SK-N-SH treated with all-trans-retinoic acid at 6 μM for 48 hours (cell line): ENCODE measurements around the gene MAP3K12.

ENCODE experiments used
- ARNTL ChIP-seq: fragments of 450-650 bp; formaldehyde crosslinking; IDR thresholded peaks from 2 replicates; pipeline ENCODE4 v1.5.0; 2020; ENCODE audit warnings: low read depth, mild to moderate bottlenecking, moderate library complexity, borderline replicate concordance
- CREB5 ChIP-seq: fragments of 250-450 bp; sonication (Bioruptor Pico); IDR thresholded peaks from 2 replicates; pipeline ENCODE4 v1.5.1; 2020; ENCODE audit warnings: low read depth, mild to moderate bottlenecking, moderate library complexity
- CSRNP3 ChIP-seq: fragments of 250-450 bp; sonication (Bioruptor Pico); IDR thresholded peaks from 2 replicates; pipeline ENCODE4 v1.5.1; 2021; ENCODE audit warnings: mild to moderate bottlenecking, moderate library complexity
- ISL1 ChIP-seq: fragments of 250-450 bp; sonication (Bioruptor Pico); IDR thresholded peaks from 2 replicates; pipeline ENCODE4 v2.1.2; 2022; ENCODE audit warnings: mild to moderate bottlenecking, moderate library complexity
- PATZ1 ChIP-seq: fragments of 250-450 bp; sonication (Bioruptor Pico); IDR thresholded peaks from 2 replicates; pipeline ENCODE4 v1.8.0; 2020; ENCODE audit warnings: mild to moderate bottlenecking, moderate library complexity, borderline replicate concordance
- PPARA ChIP-seq: fragments of 250-450 bp; sonication (Bioruptor Pico); IDR thresholded peaks from 2 replicates; pipeline ENCODE4 v1.5.0; 2020; ENCODE audit warnings: mild to moderate bottlenecking, borderline replicate concordance
- RARB ChIP-seq: fragments of 250-450 bp; sonication (Bioruptor Pico); IDR thresholded peaks from 2 replicates; pipeline ENCODE4 v1.8.0; 2021; ENCODE audit warnings: mild to moderate bottlenecking, moderate library complexity
- SNAI2 ChIP-seq: fragments of 250-450 bp; sonication (Bioruptor Pico); IDR thresholded peaks from 2 replicates; pipeline ENCODE4 v1.5.0; 2020; ENCODE audit warnings: mild to moderate bottlenecking, moderate library complexity
- TOX ChIP-seq: fragments of 250-450 bp; sonication (Bioruptor Pico); IDR thresholded peaks from 2 replicates; pipeline ENCODE4 v1.8.0; 2021; ENCODE audit warnings: mild to moderate bottlenecking, moderate library complexity, borderline replicate concordance
- ZC3H10 ChIP-seq: fragments of 250-450 bp; sonication (Bioruptor Pico); IDR thresholded peaks from 2 replicates; pipeline ENCODE4 v1.5.1; 2021; ENCODE audit warnings: mild to moderate bottlenecking, moderate library complexity
- ZFP3 ChIP-seq: fragments of 250-450 bp; sonication (Bioruptor Pico); IDR thresholded peaks from 2 replicates; pipeline ENCODE4 v1.5.0; 2020; ENCODE audit warnings: mild to moderate bottlenecking, moderate library complexity
- ZFP30 ChIP-seq: fragments of 450-650 bp; formaldehyde crosslinking; IDR thresholded peaks from 2 replicates; pipeline ENCODE4 v1.5.0; 2022; ENCODE audit warnings: mild to moderate bottlenecking, moderate library complexity
- TF ChIP-seq, protein P1 (sequence below): fragments of 250-450 bp; sonication (Bioruptor Pico); IDR thresholded peaks from 2 replicates; pipeline ENCODE4 v1.5.0; 2020; ENCODE audit warnings: mild to moderate bottlenecking, moderate library complexity

DNA sequence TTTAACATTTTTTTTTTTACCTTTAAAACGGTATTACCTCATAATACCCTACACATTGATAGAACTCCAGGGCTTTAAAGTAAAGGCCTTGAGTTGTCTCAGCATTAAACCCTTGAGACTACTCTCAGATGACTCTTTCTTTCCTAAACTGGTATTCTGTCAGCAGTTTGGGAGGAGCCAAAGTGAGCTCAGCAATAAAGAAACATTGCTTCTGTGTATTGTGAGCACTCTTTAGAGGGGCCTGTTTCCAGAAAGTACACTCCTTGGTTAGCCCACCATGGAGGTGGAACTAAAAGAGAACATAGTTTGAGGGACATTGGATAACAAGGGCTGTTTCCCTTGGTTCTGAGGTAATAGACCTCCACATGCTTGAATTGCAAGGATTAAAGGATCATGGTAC, 20.4 kb downstream of the MAP3K12 start:
- TF ChIP-seq ZC3H10 (CRISPR knock-in tag), result no peak
- no peak for TF ChIP-seq ZFP3 (CRISPR knock-in tag)
- no peak for TF ChIP-seq PPARA
- TF ChIP-seq ARNTL (CRISPR knock-in tag), result no peak
- TF ChIP-seq SNAI2, result no peak
- no peak for TF ChIP-seq ISL1 (CRISPR knock-in tag)
- TF ChIP-seq CREB5 (CRISPR knock-in tag), result no peak
- no peak for TF ChIP-seq PATZ1 (CRISPR knock-in tag)
- TF ChIP-seq TOX, result no peak
- TF ChIP-seq, protein P1, sequence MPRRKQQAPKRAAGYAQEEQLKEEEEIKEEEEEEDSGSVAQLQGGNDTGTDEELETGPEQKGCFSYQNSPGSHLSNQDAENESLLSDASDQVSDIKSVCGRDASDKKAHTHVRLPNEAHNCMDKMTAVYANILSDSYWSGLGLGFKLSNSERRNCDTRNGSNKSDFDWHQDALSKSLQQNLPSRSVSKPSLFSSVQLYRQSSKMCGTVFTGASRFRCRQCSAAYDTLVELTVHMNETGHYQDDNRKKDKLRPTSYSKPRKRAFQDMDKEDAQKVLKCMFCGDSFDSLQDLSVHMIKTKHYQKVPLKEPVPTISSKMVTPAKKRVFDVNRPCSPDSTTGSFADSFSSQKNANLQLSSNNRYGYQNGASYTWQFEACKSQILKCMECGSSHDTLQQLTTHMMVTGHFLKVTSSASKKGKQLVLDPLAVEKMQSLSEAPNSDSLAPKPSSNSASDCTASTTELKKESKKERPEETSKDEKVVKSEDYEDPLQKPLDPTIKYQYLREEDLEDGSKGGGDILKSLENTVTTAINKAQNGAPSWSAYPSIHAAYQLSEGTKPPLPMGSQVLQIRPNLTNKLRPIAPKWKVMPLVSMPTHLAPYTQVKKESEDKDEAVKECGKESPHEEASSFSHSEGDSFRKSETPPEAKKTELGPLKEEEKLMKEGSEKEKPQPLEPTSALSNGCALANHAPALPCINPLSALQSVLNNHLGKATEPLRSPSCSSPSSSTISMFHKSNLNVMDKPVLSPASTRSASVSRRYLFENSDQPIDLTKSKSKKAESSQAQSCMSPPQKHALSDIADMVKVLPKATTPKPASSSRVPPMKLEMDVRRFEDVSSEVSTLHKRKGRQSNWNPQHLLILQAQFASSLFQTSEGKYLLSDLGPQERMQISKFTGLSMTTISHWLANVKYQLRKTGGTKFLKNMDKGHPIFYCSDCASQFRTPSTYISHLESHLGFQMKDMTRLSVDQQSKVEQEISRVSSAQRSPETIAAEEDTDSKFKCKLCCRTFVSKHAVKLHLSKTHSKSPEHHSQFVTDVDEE (CRISPR knock-in tag), result no peak
- TF ChIP-seq RARB (CRISPR knock-in tag), result no peak
- no peak for TF ChIP-seq CSRNP3 (CRISPR knock-in tag)
- no peak for TF ChIP-seq ZFP30 (CRISPR knock-in tag)
